Skin epidermis (tissue), 12 donors: ENCODE data around the gene ATAD1.
A peak's percentile ranks its signal among the peaks of the same experiment; 100 is the strongest.
"Not testable (repeated sequence)": the region's sequence is repeated elsewhere in the genome, so short reads cannot be mapped to it uniquely, and the experiment has no call there.

Source experiments
- H3K27ac ChIP-seq, 21 experiments: fragments of 200-600 bp; sonication (generic) in 11 of 21; one replicate each; pipeline ENCODE4 v1.5.0; 2020; ENCODE audit warnings: mild to moderate bottlenecking in 3 of 21, inconsistent platforms in 2 of 21, moderate library complexity in 2 of 21
- H3K4me3 ChIP-seq, 7 experiments: fragments of 200-600 bp; sonication (generic) in 2 of 7; one replicate each; pipeline ENCODE4 v1.5.0; 2020; ENCODE audit warnings: inconsistent platforms in 2 of 7, mild to moderate bottlenecking in 2 of 7, moderate library complexity in 1 of 7

Gene ATAD1

DNA sequence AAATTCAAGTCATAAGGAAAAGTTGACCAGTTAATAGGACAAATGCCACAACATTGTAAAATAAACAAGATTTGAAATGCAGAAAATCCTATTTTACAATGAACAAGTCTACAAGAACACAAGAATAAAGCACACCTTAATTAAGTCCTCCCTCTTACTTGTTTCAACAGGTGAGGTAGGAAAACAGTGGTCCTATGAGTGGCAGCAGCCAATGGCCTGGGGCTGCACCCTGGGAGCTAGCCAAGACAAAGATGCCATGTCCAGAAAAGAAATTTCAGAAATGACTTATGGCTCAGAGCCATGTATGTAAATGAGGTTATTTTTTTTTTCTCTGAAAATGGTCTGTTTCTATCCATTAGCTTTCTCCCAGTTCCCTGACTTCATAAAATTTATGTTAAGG is 31.0 kb upstream of the ATAD1 start:
- no peak overlapping the region for H3K27ac ChIP-seq
- no peak overlapping the region for H3K4me3 ChIP-seq

DNA sequence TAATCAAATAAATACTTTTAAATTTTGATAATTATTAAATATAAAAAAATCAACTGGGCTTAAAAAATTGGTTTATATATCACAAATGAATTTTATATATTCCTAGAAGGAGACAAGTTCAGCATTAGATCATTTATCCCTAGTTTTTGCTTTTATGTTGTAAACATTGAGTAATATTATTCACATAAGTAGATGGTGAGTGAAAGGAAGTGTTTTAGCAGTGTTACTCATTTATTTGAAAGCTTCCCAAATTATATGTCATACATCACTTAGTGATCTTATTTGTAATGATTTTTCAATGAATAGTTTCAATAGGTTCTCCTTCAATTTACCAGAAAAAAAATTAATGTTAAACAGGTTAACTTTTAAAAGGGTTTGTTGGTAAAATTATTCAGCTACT is 29.5 kb upstream of the ATAD1 start:
- no peak overlapping the region for H3K27ac ChIP-seq

DNA sequence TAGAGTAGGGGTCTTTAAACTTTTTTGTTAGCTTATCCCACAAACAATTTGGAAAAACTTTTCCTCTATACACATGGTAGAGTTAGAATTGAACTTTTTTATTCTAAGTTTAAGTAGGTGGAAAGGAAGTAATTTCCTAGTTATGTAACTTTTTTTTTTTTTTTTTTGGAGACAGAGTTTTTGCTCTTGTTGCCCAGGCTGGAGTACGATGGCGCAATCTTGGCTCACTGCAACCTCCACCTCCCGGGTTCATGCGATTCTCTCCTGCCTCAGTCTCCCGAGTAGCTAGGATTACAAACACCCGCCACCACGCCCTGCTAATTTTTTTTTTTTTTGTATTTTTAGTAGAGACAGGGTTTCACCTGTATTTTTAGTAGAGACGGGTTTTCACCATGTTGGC is 28.7 kb upstream of the ATAD1 start:
- not testable (repeated sequence) for H3K27ac ChIP-seq, H3K4me3 ChIP-seq

More for the DNA sequence above, 29.5 kb upstream of the ATAD1 start:
- H3K4me3 ChIP-seq: no peak overlapping the region

GRCh38 chr10:87846023-87846422 is 28.0 kb upstream of the ATAD1 start:
- H3K4me3 ChIP-seq: no peak overlapping the region
- no peak overlapping the region for H3K27ac ChIP-seq

DNA sequence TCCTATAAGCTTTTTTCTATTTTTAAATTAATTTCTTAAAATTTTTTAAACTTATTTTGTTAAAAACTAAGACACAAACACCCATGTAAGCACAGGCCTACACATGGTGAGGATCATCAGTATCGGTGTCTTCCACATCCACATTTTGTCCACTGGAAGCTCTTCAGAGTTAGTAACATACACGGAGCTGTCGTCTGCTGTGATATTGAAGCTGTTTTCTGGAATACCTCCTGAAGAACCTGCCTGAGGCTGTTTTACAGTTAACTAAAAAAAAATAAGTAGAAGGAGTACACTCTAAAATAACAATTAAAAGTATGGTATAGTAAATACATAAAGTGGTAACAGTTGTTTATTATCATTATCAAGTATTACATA is 27.6 kb upstream of the ATAD1 start:
- H3K27ac ChIP-seq: peak overlapping the region in 1 of 21 experiments; percentile 38
- H3K4me3 ChIP-seq: no peak overlapping the region

DNA sequence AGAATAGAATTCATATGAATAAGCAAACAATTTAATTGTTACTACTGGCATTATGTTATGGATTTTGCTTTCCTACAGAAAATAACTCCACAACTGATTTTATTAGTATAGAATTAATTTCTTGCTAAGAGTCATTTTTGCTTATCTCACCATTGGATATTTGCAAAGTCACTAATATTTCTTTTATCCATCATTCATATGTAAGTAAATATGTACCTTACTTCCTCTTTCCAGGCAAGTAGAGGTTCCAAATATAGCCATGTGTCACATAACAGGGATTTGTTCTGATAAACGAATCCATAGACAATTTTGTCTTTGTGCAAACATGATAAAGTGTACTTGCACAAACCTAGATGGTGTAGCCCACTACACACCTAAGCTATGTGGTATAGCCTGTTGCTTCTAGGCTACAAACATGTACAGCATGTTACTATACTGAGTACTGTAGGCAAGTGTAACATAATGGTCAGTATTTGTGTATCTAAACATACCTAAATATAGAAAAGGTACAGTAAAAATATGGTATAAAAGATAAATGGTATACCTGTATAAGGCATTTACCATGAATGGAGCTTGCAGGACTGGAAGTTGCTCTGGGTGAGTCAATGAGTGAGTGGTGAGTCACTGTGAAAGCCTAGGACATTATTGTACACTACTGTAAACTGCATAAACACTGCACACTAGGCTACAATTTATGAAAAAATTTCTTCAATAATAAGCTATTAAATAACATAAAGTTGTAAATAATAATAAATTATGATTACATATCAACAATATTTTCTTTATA is 27.0 kb upstream of the ATAD1 start:
- Histone ChIP-seq H3K4me3 (no peak overlapping the region), H3K27ac (no peak overlapping the region)

DNA sequence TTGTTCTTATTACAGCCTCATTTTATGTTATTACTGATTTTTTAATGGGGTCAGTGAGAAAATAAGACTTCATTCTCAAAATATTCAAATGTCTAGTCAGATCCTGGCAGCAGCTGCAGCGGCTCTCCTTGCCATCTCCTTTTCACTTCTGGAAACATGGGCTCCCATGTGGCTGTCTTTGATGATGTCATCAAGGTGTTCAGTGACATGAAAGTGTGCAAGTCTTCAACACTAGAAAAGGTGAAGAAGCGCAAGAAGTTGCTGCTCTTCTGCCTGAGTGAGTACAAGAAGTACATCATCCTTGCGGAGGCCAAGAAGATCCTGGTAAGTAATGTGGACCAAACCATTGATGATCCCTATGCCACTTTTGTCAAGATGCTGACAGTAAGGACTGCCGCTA is 25.7 kb upstream of the ATAD1 start:
- no peak overlapping the region for H3K4me3 ChIP-seq
- H3K27ac ChIP-seq: peak overlapping the region in 3 of 21 experiments; percentile 36 to 51 (median 48)

DNA sequence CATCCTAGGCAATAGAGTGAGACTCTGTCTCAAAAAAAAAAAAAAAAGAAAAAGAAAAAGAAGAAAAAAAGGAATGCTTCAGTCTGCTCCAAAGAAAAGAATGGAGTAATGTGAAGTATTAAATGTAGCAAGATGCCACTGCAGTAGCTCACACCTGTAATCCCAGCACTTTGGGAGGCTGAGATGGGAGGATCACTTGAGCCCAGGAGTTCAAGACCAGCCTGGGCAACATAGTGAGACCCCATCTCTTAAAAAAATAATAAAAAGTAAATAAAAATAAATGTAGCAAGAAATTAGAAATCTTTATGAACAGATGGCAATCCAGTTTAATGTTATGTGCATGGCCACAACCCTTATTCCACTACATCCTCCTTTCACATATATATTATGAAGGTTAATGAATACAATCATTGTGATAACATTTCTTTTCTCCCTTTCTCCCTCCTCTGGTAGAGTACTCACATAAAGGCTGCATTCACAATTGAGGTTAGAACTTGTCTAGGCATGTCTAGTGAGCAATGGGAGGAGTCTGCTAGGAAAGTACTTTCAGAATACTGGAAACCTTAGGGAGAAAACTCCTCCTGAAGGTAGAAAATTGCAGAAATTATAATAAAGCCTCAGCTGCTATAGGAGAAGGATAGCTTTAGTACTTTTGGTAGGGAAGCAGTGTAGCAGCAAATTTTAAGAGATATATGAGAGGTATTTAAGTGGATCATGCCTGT is 24.9 kb upstream of the ATAD1 start:
- Histone ChIP-seq H3K4me3 (no peak overlapping the region), H3K27ac (peak overlapping the region in 5 of 21 experiments; percentile 5 to 62 (median 48))

GRCh38 chr10:87842220-87842641 is 24.2 kb upstream of the ATAD1 start:
- Histone ChIP-seq H3K27ac (peak overlapping the region in 1 of 21 experiments; percentile 51), H3K4me3 (no peak overlapping the region)

DNA sequence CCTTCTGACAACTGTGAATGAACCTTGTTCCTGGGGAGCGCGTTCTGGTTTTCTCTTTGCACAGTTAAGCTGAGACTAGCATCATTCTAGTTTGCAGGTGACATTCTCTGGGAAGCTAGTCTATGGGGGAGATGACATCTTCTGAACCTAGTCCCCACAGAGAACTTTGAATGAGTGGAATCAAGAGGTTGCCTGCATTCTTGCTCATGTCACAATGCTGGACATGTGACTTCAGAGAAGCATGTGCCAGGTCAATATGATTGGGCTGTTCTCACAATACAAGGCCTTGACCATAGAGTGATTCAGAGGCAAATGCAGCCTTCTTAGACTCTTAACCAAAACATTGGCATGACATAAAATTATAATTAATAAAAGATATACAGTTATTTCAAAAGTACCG is 23.2 kb upstream of the ATAD1 start:
- Histone ChIP-seq H3K27ac (no peak overlapping the region), H3K4me3 (no peak overlapping the region)

- no peak overlapping the region for H3K27ac ChIP-seq
- no peak overlapping the region for H3K4me3 ChIP-seq
Observed at GRCh38 chr10:87838650-87839049, 20.6 kb upstream of the ATAD1 start.

DNA sequence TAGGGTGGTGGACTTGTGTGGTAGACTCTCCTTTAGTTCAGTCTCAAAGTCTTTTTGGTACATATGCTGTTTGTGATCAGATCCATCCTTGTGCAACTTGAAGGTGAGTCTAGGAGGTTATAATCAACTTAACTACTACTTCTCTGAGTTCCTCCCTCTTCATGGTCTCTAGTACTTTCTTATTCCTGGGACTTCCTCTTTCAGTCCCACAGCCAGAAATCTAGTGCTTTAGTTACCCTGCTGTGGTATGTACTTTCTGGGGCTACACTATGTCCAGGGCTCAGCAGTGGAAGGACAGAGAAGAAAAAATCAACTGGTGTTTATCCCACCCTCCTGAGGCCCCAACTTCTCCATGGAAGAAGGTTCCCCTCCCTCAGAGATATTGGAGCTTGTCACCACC is 19.4 kb upstream of the ATAD1 start:
- H3K27ac ChIP-seq: no peak overlapping the region

GRCh38 chr10:87836098-87836497 is 18.1 kb upstream of the ATAD1 start:
- Histone ChIP-seq H3K4me3 (no peak overlapping the region), H3K27ac (no peak overlapping the region)

More for the DNA sequence above, 19.4 kb upstream of the ATAD1 start:
- no peak overlapping the region for H3K4me3 ChIP-seq

GRCh38 chr10:87829986-87830729 is 12.1 kb upstream of the ATAD1 start:
- Histone ChIP-seq H3K27ac (no peak overlapping the region), H3K4me3 (no peak overlapping the region)

DNA sequence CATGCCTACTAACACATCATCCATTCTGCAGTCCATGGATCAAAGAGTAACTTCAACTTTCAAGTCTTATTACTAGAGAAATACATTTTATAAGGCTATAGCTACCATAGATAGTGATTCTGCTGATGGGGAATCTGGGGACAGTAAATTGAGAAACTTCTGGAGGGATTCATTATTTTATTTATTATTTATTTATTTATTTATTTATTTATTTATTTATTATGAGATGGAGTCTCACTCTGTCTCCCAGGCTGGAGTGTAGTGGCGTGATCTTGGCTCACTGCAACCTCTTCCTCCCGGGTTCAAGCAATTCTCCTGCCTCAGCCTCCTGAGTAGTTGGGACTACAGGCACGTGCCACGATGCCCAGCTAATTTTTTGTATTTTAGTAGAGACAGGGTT is 11.0 kb upstream of the ATAD1 start:
- not testable (repeated sequence) for H3K27ac ChIP-seq, H3K4me3 ChIP-seq

- no peak overlapping the region for H3K27ac ChIP-seq
- H3K4me3 ChIP-seq: no peak overlapping the region
Observed at GRCh38 chr10:87827681-87828080, 9.7 kb upstream of the ATAD1 start.

DNA sequence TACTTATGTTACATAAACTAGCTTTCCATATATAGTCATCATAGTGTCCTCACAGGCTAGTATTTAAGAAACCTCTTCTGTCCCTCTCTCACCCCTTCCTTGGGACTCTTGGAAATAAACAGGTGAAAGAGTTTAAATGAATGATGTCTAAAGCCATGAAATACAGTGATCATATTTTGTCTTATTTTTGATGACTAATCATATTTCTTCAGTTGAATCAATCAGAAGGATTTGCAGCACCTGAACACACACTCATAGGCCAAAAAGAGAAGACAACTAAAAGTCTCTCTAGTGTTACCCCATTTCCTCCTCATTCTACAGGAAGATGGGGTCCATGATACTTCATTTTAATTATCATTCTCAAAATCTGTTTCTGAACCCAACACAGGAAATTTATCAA is 8.6 kb upstream of the ATAD1 start:
- no peak overlapping the region for H3K4me3 ChIP-seq
- H3K27ac ChIP-seq: peak overlapping the region in 1 of 21 experiments; percentile 27

GRCh38 chr10:87819289-87819585 is 1.2 kb upstream of the ATAD1 start:
- Histone ChIP-seq H3K27ac (no peak overlapping the region), H3K4me3 (no peak overlapping the region)

DNA sequence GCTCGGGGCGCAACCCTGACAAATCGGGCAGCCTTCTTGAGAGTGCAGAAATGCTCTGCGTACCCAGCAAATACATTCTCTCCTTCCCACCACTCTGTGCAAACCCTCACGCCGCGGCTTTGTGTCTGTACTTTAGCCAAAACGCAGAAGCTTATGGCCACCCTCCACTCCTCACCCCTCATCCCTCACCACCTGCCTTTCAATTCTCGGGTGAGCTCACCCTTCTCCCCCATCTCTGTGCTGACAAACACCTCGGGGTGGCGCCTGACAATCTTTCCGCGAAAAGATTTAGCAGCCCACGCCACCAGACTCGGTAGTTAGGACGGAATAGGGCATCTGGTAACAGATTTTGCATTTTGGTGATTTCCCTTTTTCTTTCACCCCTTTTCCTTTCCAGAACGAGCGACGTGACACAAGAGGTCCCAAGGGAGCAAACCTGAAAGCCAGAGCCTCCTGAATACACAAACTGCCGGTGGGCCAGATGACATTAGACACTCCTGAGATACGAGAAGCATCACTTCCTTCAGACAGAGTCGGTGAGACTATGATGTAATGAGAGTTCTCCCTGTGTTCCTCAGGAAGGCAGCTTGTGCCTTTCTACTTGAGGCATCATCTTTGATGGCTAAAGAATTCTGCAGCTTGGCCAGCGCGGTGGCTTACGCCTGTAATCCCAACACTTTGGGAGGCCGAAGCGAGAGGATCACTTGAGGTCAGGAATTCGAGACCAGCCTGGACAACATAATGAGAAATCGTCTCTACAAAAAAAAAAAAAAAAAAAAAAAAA is 671 bp upstream of the ATAD1 start:
- Histone ChIP-seq H3K27ac (peak overlapping the region; percentile 46 to 96 (median 90)), H3K4me3 (peak overlapping the region; percentile 58 to 88 (median 77))
